GM20000 (cell line): ENCODE data around the gene TACC2.
"Not testable (repeated sequence)": the region's sequence is repeated elsewhere in the genome, so short reads cannot be mapped to it uniquely, and the experiment has no call there.

Source experiments
- DNase-seq: peaks from one replicate; pipeline ENCODE4 v3.0.0; 2012; ENCODE audit warnings: low spot score
- TF ChIP-seq, protein P1 (sequence below): IDR thresholded peaks from 2 replicates; pipeline ENCODE4 v1.5.1; 2012; ENCODE audit warnings: mild to moderate bottlenecking, control low read depth; ENCODE audit errors: extremely low read depth, missing control alignments

TACC2 gene

DNA sequence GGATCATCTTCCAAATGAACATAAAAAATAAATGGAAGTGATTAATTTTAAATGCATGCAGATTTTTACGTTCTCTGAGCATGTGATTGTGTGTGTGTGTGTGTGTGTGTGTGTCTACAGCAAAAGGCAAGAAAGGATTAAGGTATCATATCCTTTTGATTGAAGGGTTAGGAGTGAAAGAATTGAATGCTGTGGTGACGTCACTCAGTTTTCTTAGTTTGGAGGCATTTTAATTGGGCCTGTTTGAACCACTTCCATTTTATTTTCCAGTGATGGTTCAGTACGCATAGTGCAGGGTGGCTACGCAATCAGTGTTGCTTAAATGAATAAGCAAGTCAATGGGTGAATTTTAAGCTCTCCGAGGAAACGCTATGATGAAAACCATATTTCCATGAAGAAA, 31.3 kb downstream of the TACC2 start:
- TF ChIP-seq, protein P1, sequence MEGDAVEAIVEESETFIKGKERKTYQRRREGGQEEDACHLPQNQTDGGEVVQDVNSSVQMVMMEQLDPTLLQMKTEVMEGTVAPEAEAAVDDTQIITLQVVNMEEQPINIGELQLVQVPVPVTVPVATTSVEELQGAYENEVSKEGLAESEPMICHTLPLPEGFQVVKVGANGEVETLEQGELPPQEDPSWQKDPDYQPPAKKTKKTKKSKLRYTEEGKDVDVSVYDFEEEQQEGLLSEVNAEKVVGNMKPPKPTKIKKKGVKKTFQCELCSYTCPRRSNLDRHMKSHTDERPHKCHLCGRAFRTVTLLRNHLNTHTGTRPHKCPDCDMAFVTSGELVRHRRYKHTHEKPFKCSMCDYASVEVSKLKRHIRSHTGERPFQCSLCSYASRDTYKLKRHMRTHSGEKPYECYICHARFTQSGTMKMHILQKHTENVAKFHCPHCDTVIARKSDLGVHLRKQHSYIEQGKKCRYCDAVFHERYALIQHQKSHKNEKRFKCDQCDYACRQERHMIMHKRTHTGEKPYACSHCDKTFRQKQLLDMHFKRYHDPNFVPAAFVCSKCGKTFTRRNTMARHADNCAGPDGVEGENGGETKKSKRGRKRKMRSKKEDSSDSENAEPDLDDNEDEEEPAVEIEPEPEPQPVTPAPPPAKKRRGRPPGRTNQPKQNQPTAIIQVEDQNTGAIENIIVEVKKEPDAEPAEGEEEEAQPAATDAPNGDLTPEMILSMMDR, result no peak
- DNase-seq, result no peak

DNA sequence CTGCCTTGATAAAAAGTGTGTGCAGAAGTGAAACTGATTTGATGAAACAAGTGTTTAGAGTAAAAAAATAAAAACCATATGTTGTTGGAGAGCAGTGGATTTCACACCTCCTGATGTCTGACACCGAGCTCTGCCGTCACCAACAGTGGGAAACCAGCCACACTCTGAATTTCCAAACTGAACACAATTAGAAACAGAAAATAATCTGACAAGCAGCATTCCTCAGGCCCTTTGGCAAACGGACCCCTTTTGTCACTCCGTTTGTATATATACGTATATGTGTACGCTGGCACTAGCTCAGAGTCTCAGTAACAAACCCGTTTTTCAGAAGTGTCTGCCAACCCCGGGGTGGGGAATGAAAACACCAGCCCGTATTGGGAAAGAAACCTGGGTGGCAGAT, 32.4 kb downstream of the TACC2 start:
- DNase-seq, result no peak
- TF ChIP-seq, protein P1, result no peak

DNA sequence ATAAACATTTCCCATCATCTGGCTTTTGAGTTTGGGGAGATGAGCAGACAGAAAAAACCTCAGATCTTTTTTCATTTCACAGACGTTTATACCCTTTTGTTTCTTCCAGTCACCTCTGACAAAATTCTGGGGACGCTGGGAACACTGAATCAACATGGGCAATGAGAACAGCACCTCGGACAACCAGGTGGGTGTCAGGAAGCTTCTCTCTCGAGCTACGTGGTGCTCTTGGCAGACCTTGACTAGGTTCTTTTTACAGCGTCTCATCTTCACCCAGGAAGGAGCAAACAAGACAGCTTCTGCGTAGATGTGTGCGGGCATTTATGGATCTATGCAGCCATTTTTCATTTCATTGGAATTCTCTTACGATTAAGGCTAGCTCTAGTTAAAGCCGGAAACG, 32.9 kb downstream of the TACC2 start:
- DNase-seq, result no peak

DNA sequence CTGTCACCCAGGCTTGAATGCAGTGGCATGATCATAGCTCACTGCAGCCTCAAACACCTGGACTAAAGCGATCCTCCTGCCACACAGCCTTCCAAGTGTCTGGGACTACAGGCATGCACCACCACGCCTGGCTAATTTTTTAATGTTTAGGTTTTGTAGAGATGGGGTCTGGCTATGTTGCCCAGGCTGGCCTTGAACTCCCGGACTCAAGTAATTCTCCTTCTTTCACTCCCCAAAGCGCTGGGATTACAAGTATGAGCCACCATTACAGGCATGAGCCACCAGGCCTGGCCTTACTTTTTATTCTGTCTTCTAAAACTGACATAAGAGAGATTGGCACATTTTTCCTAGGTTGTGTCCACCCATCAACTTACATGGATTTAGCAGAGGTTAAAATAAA, 33.3 kb downstream of the TACC2 start:
- no peak for DNase-seq
- TF ChIP-seq, protein P1, result no peak

More for the DNA sequence above, 32.9 kb downstream of the TACC2 start:
- TF ChIP-seq, protein P1, result no peak

DNA sequence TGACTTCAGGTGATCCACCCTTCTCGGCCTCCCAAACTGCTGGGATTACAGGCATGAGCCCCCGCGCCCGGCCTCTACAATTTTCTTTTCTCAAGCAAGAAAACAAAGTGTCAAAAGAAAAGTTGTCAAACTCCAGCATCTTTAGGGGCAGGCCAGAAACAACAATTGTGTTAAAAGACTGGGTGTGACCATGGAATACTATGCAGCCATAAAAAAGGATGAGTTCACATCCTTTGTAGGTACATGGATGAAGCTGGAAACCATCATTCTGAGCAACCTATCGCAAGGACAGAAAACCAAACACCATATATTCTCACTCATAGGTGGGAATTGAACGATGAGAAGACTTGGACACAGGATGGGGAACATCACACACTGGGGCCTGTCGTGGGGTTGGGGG, 34.3 kb downstream of the TACC2 start:
- DNase-seq, result not testable (repeated sequence)

DNA sequence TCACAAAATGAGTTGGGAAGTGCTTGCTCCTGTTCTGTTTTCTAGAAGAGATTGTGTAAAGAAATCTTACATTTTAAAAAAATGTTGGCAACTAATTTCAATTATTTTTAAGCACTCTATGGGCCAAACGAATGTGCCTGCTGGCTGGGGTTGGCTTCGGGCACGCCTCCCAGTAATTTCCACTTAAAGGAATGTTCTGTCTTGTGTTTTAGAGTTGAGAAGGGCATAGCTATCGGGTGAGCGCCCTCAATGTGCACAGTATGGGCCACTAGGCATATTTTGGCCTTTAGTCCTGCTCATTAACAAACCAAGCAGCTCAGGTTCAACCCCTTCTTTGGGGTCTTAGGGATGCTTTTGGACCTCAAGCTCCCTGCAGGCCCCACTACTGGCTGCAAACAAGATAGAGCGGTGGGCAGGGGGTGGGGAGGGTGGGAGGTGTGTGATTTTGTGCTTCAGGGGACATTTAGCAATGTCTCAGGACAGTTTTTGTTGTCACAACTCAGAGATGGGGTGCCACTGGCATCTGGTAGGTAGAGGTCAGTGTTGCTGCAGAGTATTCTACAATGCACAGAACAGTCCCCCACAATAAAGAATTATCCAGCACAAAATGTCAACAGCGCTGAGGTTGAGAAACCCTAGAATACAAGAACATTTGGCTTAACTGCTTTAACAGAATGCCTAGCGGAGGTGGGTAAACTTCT, 40.7 kb downstream of the TACC2 start:
- no peak for DNase-seq
- TF ChIP-seq, protein P1, result no peak

DNA sequence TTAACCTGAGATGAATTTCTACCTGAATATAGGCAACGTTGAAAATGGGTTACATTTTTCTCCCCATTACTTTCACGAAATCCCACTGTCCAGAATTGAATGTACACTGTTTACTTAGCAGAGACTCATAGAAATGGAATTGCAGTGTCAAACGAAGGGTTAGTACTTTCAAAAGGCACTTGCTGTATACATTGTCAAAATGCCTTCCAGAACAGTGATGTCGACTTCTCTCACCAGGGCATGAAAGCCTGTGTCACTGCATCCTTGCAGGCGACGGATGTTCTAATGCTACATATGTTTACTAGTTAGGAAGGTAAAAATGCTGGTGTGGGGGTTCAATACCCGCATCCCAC, 41.2 kb downstream of the TACC2 start:
- DNase-seq, result no peak
- TF ChIP-seq, protein P1, result no peak

DNA sequence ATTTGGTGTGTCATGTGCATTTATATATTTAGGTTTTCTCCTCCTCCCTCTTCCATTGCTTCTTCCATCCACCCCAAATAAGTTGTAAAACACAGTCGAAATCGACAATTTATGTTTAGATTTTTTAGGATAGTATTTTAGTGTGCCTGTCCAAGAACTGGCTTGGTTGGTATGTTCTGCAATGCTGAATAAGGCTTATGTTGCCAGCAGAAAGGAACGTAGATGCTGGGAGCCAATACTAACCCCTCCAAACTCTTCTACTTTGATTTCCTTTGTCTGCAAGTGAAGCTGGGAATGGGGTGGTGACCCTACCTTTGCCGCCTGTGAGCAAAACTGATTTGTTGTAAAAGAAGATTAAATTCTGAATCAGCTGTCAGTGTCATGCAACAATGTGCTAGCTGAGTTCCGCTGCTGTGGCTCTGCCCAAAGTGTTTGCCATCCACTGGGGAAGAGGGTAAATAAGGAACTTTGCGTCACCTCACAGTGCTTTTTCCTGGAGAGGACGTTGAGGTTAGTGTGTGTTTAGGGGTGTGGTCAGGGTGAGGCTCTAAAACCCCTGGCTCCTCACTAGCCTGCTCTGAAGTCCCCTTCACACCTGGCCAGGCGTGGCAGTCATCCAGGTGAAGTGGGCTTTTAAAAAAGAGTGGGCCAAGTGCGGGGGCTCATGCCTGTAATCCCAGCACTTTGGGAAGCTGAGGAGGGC, 44.4 kb downstream of the TACC2 start:
- TF ChIP-seq, protein P1, result no peak
- DNase-seq, result no peak
